HG02610 (cell line): ENCODE measurements around the gene LIN9.

Experiments
- ATAC-seq: cut with Tn5 transposase; IDR thresholded peaks from one replicate; pipeline ENCODE4 v1.9.1; 2021; ENCODE audit warnings: mild to moderate bottlenecking, moderate library complexity; ENCODE audit not compliant: unreplicated experiment

LIN9 gene

DNA sequence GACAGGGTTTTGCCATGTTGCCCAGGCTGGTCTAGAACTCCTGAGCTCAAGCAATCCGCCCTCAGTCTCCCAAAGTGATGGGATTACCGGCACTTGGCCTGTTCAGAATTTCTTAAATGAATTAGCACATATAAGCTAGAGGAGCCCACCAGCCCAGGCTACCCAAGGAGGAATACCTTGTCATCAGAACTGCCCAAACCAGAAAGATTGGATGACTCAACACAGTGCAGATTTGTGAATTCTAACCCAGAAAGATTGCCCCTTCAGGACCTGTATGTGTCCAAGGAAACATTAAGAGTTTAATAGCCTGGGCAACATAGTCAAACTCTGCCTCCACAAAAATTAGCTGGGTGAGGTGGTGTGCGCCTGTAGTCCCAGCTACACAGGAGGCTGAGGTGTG is 14.0 kb upstream of the LIN9 start:
- ATAC-seq = no peak

DNA sequence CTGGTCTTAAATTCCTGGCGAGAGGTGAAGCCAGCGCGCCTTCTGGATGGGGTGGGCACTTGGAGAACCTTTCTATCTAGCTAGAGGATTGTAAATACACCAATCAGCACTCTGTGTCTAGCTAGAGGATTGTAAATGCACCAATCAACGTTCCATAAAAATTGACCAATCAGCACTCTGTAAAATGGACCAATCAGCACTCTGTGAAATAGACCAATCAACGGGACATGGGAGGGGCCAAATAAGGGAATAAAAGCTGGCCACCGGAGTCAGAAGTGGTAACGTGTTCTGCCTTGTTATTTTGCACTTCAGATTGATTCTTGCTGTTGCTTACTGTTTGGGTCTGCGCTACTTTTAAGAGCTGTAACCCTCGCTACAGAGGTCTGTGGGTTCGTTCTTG is 12.0 kb upstream of the LIN9 start:
- no peak for ATAC-seq

DNA sequence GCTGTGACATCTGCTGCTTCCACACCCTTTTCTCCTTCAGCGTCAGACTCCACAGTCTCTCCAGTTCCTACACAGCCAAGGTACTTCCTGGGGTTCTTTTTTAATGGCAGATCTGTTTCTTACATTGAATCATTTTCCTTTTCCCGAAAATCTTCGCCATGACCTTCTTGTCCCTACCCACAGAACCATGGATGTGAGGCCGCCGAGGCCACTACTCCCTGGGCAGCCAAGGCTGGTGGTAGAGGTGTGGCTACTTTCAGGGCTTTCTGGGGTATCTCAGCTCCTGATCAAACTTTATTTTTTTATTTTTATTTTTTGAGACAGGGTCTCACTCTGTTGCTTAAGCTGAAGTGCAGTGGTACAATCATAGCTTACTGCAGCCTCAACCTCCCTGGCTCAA is 9.5 kb upstream of the LIN9 start:
- no peak for ATAC-seq

GRCh38 chr1:226314055-226314454 is 5.1 kb upstream of the LIN9 start:
- ATAC-seq = no peak

DNA sequence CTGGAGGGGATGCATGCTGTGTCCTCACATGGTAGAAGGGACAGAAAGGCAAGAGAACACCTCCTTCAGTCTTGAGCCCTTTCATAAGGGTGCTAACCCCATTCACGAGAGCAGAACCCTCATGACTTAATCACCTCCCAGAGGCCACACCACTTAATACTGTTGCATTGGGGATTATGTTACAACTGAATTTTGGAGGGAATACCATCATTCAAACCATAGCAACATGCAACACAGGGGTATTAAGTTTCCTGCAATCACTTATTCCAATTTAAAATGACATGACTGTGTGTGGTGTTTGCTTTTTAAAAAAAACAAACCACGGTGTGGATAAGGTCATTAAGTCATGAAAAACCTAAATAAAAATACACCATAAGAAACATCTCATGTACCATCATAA is 3.1 kb upstream of the LIN9 start:
- ATAC-seq = no peak

- ATAC-seq = no peak
Observed at GRCh38 chr1:226311376-226311775, 2.4 kb upstream of the LIN9 start.

DNA sequence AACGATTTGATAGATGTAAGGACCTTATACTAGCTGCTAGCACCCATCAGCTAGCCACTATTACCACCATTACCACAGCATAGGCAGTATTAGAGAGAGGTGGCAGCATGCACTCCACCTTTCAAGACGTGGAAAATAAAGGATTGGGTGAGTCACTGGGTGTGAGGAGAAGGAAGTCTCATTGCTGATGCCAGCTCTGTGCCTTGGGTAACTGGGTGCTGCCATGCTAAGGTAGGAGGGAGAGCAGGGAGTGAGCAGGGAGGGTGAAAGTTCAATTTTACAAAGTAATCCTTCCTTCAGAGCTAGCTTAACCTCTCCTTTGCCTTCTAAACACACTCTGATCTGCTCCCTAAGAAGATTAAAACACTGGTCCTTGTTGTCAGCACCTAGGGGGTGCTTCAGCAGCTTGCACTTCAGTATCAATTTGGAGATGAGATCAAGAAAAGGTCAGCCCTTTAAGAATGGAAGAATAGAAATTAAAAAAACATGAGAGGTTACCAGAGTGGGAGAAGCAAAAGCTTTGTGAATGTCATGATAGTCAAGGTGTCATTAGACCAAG is 1.8 kb upstream of the LIN9 start:
- no peak for ATAC-seq

GRCh38 chr1:226310245-226310540 is 1.2 kb upstream of the LIN9 start:
- no peak for ATAC-seq

- no peak for ATAC-seq
Observed at GRCh38 chr1:226309398-226310244, 657 bp upstream of the LIN9 start.

DNA sequence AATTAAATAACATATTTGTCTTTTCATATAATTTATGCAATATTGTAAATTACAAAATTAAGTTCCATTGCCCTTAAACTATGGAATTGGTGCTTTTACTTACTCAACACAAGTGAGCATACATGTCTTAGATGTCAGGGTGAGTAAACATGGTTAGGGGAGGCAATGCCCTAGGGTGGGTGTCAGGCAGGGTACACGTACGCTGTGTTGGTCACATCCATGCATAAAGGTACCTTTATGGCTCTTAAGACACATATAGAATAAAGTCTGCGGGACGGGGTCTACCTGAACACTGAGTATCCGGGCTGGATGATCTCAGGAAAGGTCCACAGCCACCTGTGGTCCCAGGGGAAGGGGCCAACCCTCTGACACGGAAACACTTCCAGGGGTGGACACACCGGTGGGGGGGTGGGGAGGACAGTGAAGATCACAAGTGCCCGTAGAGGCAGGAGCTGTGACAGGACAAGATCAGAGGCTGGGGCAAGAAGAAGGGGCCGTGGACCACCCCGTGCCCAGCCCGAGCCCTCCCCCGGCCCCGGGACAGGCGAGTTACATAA is 720 bp downstream of the LIN9 start:
- peak; percentile 17 for ATAC-seq

GRCh38 chr1:226306425-226306824 is 2.5 kb downstream of the LIN9 start:
- no peak for ATAC-seq

DNA sequence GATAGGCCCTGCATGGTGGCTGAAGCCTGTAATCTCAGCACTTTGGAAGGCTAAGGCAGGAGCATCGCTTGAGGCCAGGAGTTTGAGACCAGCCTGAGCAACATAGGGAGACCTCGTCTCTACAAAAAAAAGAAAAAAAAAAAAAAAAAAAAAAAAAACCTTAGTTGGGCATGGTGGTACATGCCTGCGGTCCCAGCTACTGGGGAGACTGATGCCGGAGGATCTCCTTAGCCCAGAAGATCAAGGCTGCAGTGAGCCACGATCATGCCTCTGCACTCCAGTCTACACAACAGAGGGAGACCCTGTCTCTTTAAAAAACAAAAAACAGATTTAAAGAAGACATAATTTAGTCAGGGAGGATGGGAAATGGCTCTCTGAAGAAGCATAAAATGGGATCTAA is 3.8 kb downstream of the LIN9 start:
- ATAC-seq = no peak

DNA sequence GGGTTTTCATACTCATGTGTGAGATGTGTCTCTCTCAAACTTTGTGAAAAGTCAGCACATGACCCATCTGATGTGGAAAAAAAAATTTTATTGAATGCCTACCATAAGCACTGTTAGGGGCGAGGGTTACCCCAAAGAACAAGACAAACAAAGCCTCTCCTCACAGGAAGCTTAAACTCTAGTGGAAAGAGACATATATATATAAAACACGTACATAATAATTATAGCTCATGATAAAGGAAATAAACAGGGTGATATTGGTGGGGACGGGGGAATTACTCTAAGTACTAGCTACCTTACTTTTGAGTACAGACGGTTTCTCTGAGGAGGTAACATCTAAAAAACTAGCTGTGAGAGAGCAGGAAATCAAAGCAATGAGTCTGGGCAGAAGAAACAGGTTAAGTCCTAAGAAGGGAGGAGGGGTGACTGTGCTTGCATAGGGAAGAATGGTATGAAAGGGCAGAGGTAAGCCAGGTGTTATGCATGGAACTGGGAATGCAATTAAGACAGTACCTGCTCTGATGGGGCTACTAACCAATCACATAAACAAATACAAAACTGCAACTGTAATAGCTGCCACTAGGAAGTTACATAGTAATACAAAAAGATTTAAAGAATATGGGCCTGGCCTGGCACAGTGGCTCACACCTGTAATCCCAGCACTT is 4.5 kb downstream of the LIN9 start:
- ATAC-seq = no peak

GRCh38 chr1:226302731-226303130 is 6.2 kb downstream of the LIN9 start:
- no peak for ATAC-seq

- ATAC-seq = no peak
Observed at GRCh38 chr1:226296911-226297310, 12.1 kb downstream of the LIN9 start.

- ATAC-seq = no peak
Observed at GRCh38 chr1:226293553-226293920, 15.4 kb downstream of the LIN9 start.

GRCh38 chr1:226292874-226293552 is 16.0 kb downstream of the LIN9 start:
- no peak for ATAC-seq

DNA sequence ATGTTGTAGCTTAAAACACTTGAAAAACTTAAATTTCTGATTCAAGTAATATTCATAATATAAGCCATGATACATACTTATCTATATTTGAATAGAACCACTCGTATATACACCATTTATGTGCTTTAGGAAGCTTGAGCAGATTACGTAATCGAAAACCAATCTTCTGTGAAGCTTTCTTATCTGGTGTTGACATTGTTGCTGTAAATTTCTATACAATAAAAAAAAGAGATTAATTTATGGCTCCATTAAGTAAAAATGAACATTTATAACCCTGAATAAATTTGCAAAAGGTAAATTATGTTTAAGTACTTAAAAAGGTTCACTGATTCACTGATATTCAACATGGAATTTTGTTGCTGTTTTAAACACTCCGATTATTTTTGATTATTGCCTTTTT is 21.4 kb downstream of the LIN9 start:
- no peak for ATAC-seq

- ATAC-seq = no peak
Observed at GRCh38 chr1:226281058-226281457, 27.9 kb downstream of the LIN9 start.

DNA sequence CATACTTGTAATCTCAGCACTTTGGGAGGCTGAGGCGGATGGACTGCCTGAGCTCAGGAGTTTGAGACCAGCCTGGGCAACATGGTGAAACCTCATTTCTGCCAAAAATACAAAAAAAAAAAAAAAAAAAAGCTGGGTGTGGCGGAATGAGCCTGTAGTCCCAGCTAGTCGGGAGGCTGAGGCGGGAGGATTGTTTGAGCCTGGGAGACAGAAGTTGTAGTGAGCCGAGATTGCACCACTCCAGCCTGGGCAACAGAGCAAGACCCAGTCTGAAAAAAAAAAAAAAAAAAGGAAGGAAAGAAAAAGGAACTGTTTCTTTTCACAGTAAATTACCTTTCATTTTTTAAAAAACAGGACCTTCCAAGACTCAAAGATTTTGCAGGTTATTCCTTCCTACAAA is 29.5 kb downstream of the LIN9 start:
- no peak for ATAC-seq

DNA sequence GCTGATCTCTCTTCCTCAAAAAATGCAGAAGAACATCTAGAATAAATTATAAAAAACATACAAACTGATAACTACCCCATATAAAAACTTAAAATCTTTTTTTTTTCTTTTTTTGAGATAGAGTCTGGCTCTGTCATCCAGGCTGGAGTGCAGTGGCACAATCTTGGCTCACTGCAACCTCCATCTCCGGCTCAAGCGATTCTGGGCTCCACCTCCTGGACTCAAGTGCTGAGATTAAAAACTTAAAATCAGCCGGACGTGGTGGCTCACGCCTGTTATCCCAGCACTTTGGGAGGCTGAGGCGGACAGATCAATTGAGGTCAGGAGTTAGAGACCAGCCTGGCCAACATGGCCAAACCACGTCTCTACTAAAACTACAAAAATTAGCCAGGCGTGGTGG is 31.1 kb downstream of the LIN9 start:
- ATAC-seq = no peak

- no peak for ATAC-seq
Observed at GRCh38 chr1:226276987-226277386, 32.0 kb downstream of the LIN9 start.
